Body of pancreas (tissue), 4 donors: ENCODE results near the gene PGC.

Source experiments
- POLR2A ChIP-seq, 3 donors: fragments of 450-650 bp; IDR thresholded peaks; one replicate each; pipeline ENCODE4 v1.6.1; 2016; ENCODE audit warnings: antibody characterized with exemption in 3 of 3, mild to moderate bottlenecking in 2 of 3
- TF ChIP-seq, protein P1 (sequence below), 7 experiments: fragments of 450-650 bp in 4 of 7; fragments of 200-600 bp in 3 of 7; sonication (generic) in 3 of 7; IDR thresholded peaks; one replicate each; pipeline ENCODE4 v1.5.1; 2016 to 2019; ENCODE audit warnings: antibody characterized with exemption in 7 of 7

DNA sequence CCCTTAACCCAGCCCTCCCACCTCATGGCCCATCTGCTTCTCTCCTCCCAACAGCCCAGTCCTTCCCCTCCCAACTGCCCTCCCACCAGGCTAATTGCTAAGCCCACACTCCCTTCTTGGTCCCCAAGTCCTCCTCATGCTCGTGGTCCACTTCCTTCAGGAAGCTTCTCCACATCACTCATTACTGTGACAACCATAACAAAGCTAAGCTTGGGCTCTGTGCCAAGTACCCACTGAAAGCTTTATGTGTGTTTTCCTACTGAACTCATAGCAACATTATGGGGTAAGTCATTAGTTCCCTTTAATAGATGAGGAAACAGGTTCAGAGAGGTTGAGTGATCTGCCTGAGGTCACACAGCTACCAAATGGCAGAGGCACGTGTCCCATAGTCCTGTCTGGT, 16.3 kb upstream of the PGC start:
- no peak for TF ChIP-seq POLR2A (IDR thresholded peaks at IDR 0.05)
- TF ChIP-seq, protein P1, sequence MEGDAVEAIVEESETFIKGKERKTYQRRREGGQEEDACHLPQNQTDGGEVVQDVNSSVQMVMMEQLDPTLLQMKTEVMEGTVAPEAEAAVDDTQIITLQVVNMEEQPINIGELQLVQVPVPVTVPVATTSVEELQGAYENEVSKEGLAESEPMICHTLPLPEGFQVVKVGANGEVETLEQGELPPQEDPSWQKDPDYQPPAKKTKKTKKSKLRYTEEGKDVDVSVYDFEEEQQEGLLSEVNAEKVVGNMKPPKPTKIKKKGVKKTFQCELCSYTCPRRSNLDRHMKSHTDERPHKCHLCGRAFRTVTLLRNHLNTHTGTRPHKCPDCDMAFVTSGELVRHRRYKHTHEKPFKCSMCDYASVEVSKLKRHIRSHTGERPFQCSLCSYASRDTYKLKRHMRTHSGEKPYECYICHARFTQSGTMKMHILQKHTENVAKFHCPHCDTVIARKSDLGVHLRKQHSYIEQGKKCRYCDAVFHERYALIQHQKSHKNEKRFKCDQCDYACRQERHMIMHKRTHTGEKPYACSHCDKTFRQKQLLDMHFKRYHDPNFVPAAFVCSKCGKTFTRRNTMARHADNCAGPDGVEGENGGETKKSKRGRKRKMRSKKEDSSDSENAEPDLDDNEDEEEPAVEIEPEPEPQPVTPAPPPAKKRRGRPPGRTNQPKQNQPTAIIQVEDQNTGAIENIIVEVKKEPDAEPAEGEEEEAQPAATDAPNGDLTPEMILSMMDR (IDR thresholded peaks at IDR 0.05): no peak
